IMR-90 (cell line): ENCODE measurements around the gene LGSN. TPM values are rescaled to one million over a fixed set of nuclear protein-coding genes. Genes with fewer than 3 reads are reported as not detected.

Source experiments
- ATAC-seq: fragments of 200-7000 bp; cut with Tn5 transposase; 2 replicates; pipeline ENCODE4 v1.9.1; 2020; ENCODE audit warnings: low read depth, mild to moderate bottlenecking, moderate library complexity
- BruUV-seq: library from RNA; stranded (reverse); fragments of 400-500 nt; replicated peaks from 2 replicates; lab custom pipeline; 2021; lab: Mats Ljungman, UMichigan
- CTCF ChIA-PET: fragments of 300-600 bp; formaldehyde crosslinking; extraction: SDS; loops from one replicate; lab custom pipeline; 2021; ENCODE audit warnings: antibody characterized with exemption; lab: Yijun Ruan, JAX
- POLR2A ChIA-PET: fragments of 300-600 bp; sonication (Branson Sonifier 250); formaldehyde crosslinking; loops from one replicate; lab custom pipeline; 2022; ENCODE audit warnings: antibody characterized with exemption; ENCODE audit not compliant: unreplicated experiment; lab: Charles Lee
- DNase-seq: peaks from one replicate; pipeline ENCODE4 v3.0.0; 2013
- H2AFZ ChIP-seq: replicated peaks from 2 replicates; pipeline ENCODE3; 2013; ENCODE audit warnings: low read length, mild to moderate bottlenecking; ENCODE audit not compliant: poor library complexity
- H2AK5ac ChIP-seq: 2 replicates; pipeline ENCODE4 v1.6.1; 2013; ENCODE audit warnings: low read depth, low read length, inconsistent platforms
- H2AK9ac ChIP-seq: replicated peaks from 2 replicates; pipeline ENCODE3; 2013; ENCODE audit warnings: mild to moderate bottlenecking, low read depth, low read length, moderate library complexity; ENCODE audit not compliant: poor library complexity
- H2BK120ac ChIP-seq: 2 replicates; pipeline ENCODE4 v1.6.1; 2013; ENCODE audit warnings: low read depth, low read length, inconsistent platforms
- H2BK15ac ChIP-seq: 3 replicates; pipeline ENCODE4 v1.6.1; 2013; ENCODE audit warnings: low read depth, low read length, inconsistent platforms
- H2BK20ac ChIP-seq: 2 replicates; pipeline ENCODE4 v1.6.1; 2013; ENCODE audit warnings: low read depth, mild to moderate bottlenecking, inconsistent platforms, low read length, moderate library complexity
- H2BK5ac ChIP-seq: 2 replicates; pipeline ENCODE4 v1.6.1; 2013; ENCODE audit warnings: mild to moderate bottlenecking, low read depth, low read length, inconsistent platforms; ENCODE audit not compliant: poor library complexity, severe bottlenecking
- H3K14ac ChIP-seq: replicated peaks from 2 replicates; pipeline ENCODE4 v1.6.1; 2013; ENCODE audit warnings: low read depth, low read length, inconsistent platforms
- H3K18ac ChIP-seq: 2 replicates; pipeline ENCODE4 v1.6.1; 2013; ENCODE audit warnings: low read depth, low read length, control low read depth
- H3K23ac ChIP-seq: 2 replicates; pipeline ENCODE4 v1.6.1; 2013; ENCODE audit warnings: low read depth, low read length, inconsistent platforms
- H3K27ac ChIP-seq: 2 replicates; pipeline ENCODE4 v1.5.1; 2013; ENCODE audit warnings: mild to moderate bottlenecking, control low read depth, low read length; ENCODE audit not compliant: insufficient read depth
- H3K27me3 ChIP-seq: 2 replicates; pipeline ENCODE4 v1.6.1; 2013; ENCODE audit warnings: low read length; ENCODE audit not compliant: control insufficient read depth, insufficient read depth
- H3K36me3 ChIP-seq: 2 replicates; pipeline ENCODE4 v1.6.1; 2013; ENCODE audit warnings: low read length, mixed read lengths; ENCODE audit not compliant: control insufficient read depth, insufficient read depth
- H3K4ac ChIP-seq: 2 replicates; pipeline ENCODE4 v1.6.1; 2013; ENCODE audit warnings: low read depth, low read length, inconsistent platforms
- H3K4me1 ChIP-seq: 2 replicates; pipeline ENCODE4 v1.6.1; 2013; ENCODE audit warnings: low read length, mixed read lengths; ENCODE audit not compliant: control insufficient read depth, insufficient read depth
- H3K4me2 ChIP-seq: 2 replicates; pipeline ENCODE4 v1.6.1; 2013; ENCODE audit warnings: low read depth, mild to moderate bottlenecking, control low read depth, low read length, moderate library complexity
- H3K4me3 ChIP-seq: 2 replicates; pipeline ENCODE4 v1.5.1; 2013; ENCODE audit warnings: low read depth, mild to moderate bottlenecking, control low read depth, low read length, moderate library complexity; ENCODE audit not compliant: insufficient read depth
- H3K56ac ChIP-seq: 2 replicates; pipeline ENCODE4 v1.6.1; 2013; ENCODE audit warnings: low read length, inconsistent platforms; ENCODE audit not compliant: insufficient read depth; ENCODE audit errors: extremely low read depth
- H3K79me1 ChIP-seq, 2 experiments: 2 replicates each; pipeline ENCODE4 v1.6.1; 2013; ENCODE audit warnings: low read length in 2 of 2, inconsistent platforms in 1 of 2, low read depth in 1 of 2
- H3K9ac ChIP-seq: 2 replicates; pipeline ENCODE4 v1.6.1; 2013; ENCODE audit warnings: low read depth, low read length, control low read depth
- H3K9me1 ChIP-seq: 2 replicates; pipeline ENCODE4 v1.6.1; 2013; ENCODE audit warnings: low read length, inconsistent platforms; ENCODE audit not compliant: insufficient read depth
- H3K9me3 ChIP-seq: 2 replicates; pipeline ENCODE4 v1.6.1; 2013; ENCODE audit warnings: low read length; ENCODE audit not compliant: control insufficient read depth, insufficient read depth
- H4K20me1 ChIP-seq: 2 replicates; pipeline ENCODE4 v1.6.1; 2013; ENCODE audit warnings: low read length, inconsistent platforms; ENCODE audit not compliant: insufficient read depth
- H4K5ac ChIP-seq: 2 replicates; pipeline ENCODE4 v1.6.1; 2013; ENCODE audit warnings: mild to moderate bottlenecking, low read depth, low read length, control low read depth
- H4K8ac ChIP-seq, 2 experiments: 2 replicates each; pipeline ENCODE4 v1.6.1; 2013; ENCODE audit warnings: low read depth in 2 of 2, low read length in 2 of 2, control low read depth in 1 of 2, inconsistent platforms in 1 of 2
- H4K91ac ChIP-seq: 2 replicates; pipeline ENCODE4 v1.6.1; 2013; ENCODE audit warnings: low read depth, low read length, inconsistent platforms; ENCODE audit not compliant: insufficient read depth
- BHLHE40 ChIP-seq: fragments of 150-350 bp; IDR thresholded peaks from 2 replicates; pipeline ENCODE4 v1.6.1; 2016; ENCODE audit warnings: mild to moderate bottlenecking, low read depth, low read length
- CHD1 ChIP-seq: IDR thresholded peaks from 2 replicates; pipeline ENCODE4 v1.6.1; 2012; ENCODE audit warnings: low read depth, low read length, improper control_type of control experiment
- FOS ChIP-seq: fragments of 150-350 bp; IDR thresholded peaks from 2 replicates; pipeline ENCODE4 v1.6.1; 2016; ENCODE audit warnings: low read depth, low read length
- MAFK ChIP-seq: IDR thresholded peaks from 2 replicates; pipeline ENCODE4 v1.6.1; 2012; ENCODE audit warnings: low read depth, low read length, improper control_type of control experiment
- MAZ ChIP-seq: IDR thresholded peaks from 2 replicates; pipeline ENCODE4 v1.6.1; 2012; ENCODE audit warnings: low read depth, mild to moderate bottlenecking, low read length, improper control_type of control experiment, moderate library complexity, borderline replicate concordance
- MXI1 ChIP-seq: IDR thresholded peaks from 2 replicates; pipeline ENCODE4 v1.6.1; 2012; ENCODE audit warnings: low read depth, mild to moderate bottlenecking, low read length, moderate library complexity, borderline replicate concordance
- POLR2A ChIP-seq: IDR thresholded peaks from 2 replicates; pipeline ENCODE4 v1.6.1; 2012; ENCODE audit warnings: mild to moderate bottlenecking, low read depth, low read length
- RCOR1 ChIP-seq: IDR thresholded peaks from 2 replicates; pipeline ENCODE4 v1.6.1; 2012; ENCODE audit warnings: mild to moderate bottlenecking, low read length, improper control_type of control experiment; ENCODE audit not compliant: insufficient replicate concordance
- RFX5 ChIP-seq: IDR thresholded peaks from 2 replicates; pipeline ENCODE4 v1.8.0; 2012; ENCODE audit warnings: low read depth, mild to moderate bottlenecking, low read length, moderate library complexity
- SMC3 ChIP-seq: fragments of 150-350 bp; IDR thresholded peaks from 2 replicates; pipeline ENCODE4 v1.6.1; 2016; ENCODE audit warnings: low read depth, mild to moderate bottlenecking, antibody characterized with exemption, low read length, moderate library complexity
- dilution Hi-C: fragments of 300-500 bp; cut with HindIII; formaldehyde crosslinking; loops from one replicate; pipeline ENCODE4 v1.14.3; 2018; ENCODE audit warnings: low sequenced_read_pairs; ENCODE audit not compliant: unreplicated experiment
- in situ Hi-C: fragments of 300-500 bp; cut with MboI; formaldehyde crosslinking; loops from 3 replicates; pipeline ENCODE4 v1.14.3; 2019; ENCODE audit warnings: low sequenced_read_pairs, inconsistent platforms, mixed read lengths
- intact Hi-C: fragments of 100-400 bp; cut with micrococcal nuclease; formaldehyde crosslinking; loops from 2 replicates; pipeline ENCODE4 v1.10.0; 2022
- polyA plus RNA-seq, 3 experiments: library from polyadenylated mRNA; depleted of rRNA; stranded (reverse); fragments of >200 nt; gene quantifications; 2 replicates each; pipeline ENCODE4 v1.2.3, GENCODE V29; 2012; ENCODE audit warnings: low replicate concordance in 1 of 3
- total RNA-seq: library from RNA; depleted of rRNA; stranded (reverse); fragments of >200 nt; gene quantifications from 2 replicates; pipeline ENCODE4 v1.2.3, GENCODE V29; 2012
- TF ChIP-seq, protein P1 (sequence below): fragments of 150-350 bp; IDR thresholded peaks from 2 replicates; pipeline ENCODE4 v1.6.1; 2017; ENCODE audit warnings: mild to moderate bottlenecking, antibody characterized with exemption, low read length, low read depth
- TF ChIP-seq, protein P2 (sequence below): fragments of 150-350 bp; IDR thresholded peaks from 2 replicates; pipeline ENCODE4 v1.6.1; 2016; ENCODE audit warnings: low read depth, mild to moderate bottlenecking, low read length, moderate library complexity, borderline replicate concordance
- TF ChIP-seq, protein P3 (sequence below): conservative IDR thresholded peaks from 2 replicates; pipeline ENCODE4 v1.5.1; 2012; ENCODE audit warnings: mild to moderate bottlenecking, low read depth, low read length, improper control_type of control experiment

The LGSN gene
- total and polyA plus RNA-seq, 2 of the 4 experiments (the other 2 are of a cell fraction): not detected

DNA sequence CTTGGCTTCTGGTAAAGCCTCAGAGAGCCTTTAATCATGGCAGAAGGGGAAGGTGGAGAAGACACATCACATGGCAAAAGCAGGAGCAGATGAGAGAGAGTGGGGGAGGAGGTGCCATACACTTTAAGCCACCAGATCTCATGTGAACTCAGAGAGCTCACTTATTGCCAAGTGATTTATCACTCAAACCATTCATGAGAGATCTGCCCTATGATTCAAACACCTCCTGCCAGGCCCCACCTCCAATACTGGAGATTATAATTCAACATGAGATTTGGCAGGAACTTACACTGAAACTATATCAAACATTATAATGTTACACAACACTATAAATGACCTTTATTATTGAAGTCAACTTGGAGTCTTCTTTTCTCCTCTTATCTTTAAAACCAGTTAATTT is 60.6 kb downstream of the LGSN start:
- H2AFZ ChIP-seq: no peak overlapping the region
- ChIA-PET POLR2A (no interaction called here), CTCF (no interaction called here)
- H2BK20ac ChIP-seq: no peak overlapping the region
- dilution Hi-C loops: no loop called here
- H3K9me3 ChIP-seq: no peaks in the 10 kb centered on the region
- BruUV-seq: no TSS peak
- no peak overlapping the region for H3K56ac ChIP-seq
- H3K9ac ChIP-seq: no peak overlapping the region
- no peaks in the 10 kb centered on the region for H3K9me1 ChIP-seq
- H4K20me1 ChIP-seq: no peaks in the 10 kb centered on the region
- no peak for TF ChIP-seq POLR2A
- no peak for TF ChIP-seq CHD1
- TF ChIP-seq FOS: no peak
- no peak for TF ChIP-seq BHLHE40
- TF ChIP-seq, protein P1, sequence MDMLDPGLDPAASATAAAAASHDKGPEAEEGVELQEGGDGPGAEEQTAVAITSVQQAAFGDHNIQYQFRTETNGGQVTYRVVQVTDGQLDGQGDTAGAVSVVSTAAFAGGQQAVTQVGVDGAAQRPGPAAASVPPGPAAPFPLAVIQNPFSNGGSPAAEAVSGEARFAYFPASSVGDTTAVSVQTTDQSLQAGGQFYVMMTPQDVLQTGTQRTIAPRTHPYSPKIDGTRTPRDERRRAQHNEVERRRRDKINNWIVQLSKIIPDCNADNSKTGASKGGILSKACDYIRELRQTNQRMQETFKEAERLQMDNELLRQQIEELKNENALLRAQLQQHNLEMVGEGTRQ: no peak
- no peak for TF ChIP-seq RCOR1
- no peak for TF ChIP-seq RFX5
- TF ChIP-seq, protein P2, sequence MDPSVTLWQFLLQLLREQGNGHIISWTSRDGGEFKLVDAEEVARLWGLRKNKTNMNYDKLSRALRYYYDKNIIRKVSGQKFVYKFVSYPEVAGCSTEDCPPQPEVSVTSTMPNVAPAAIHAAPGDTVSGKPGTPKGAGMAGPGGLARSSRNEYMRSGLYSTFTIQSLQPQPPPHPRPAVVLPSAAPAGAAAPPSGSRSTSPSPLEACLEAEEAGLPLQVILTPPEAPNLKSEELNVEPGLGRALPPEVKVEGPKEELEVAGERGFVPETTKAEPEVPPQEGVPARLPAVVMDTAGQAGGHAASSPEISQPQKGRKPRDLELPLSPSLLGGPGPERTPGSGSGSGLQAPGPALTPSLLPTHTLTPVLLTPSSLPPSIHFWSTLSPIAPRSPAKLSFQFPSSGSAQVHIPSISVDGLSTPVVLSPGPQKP: no peak
- no peak for TF ChIP-seq MXI1
- TF ChIP-seq MAFK: no peak
- TF ChIP-seq, protein P3, sequence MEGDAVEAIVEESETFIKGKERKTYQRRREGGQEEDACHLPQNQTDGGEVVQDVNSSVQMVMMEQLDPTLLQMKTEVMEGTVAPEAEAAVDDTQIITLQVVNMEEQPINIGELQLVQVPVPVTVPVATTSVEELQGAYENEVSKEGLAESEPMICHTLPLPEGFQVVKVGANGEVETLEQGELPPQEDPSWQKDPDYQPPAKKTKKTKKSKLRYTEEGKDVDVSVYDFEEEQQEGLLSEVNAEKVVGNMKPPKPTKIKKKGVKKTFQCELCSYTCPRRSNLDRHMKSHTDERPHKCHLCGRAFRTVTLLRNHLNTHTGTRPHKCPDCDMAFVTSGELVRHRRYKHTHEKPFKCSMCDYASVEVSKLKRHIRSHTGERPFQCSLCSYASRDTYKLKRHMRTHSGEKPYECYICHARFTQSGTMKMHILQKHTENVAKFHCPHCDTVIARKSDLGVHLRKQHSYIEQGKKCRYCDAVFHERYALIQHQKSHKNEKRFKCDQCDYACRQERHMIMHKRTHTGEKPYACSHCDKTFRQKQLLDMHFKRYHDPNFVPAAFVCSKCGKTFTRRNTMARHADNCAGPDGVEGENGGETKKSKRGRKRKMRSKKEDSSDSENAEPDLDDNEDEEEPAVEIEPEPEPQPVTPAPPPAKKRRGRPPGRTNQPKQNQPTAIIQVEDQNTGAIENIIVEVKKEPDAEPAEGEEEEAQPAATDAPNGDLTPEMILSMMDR: no peak
- TF ChIP-seq MAZ: no peak
- no peak for TF ChIP-seq SMC3
- no peak overlapping the region for H2BK120ac ChIP-seq
- no peaks in the 10 kb centered on the region for H3K36me3 ChIP-seq
- H3K4ac ChIP-seq: no peak overlapping the region
- H3K79me1 ChIP-seq: no peaks in the 10 kb centered on the region
- H3K23ac ChIP-seq: no peak overlapping the region
- no peak overlapping the region for H3K4me3 ChIP-seq
- in situ Hi-C loops: no loop called here
- no peak for DNase-seq
- no peak overlapping the region for H3K14ac ChIP-seq
- H2BK15ac ChIP-seq: no peak overlapping the region
- H3K4me2 ChIP-seq: no peak overlapping the region
- H3K27me3 ChIP-seq: no peaks in the 10 kb centered on the region
- H4K5ac ChIP-seq: no peak overlapping the region
- ATAC-seq: no peak
- H2AK5ac ChIP-seq: no peak overlapping the region
- no peak overlapping the region for H3K27ac ChIP-seq
- no peak overlapping the region for H3K18ac ChIP-seq
- H2BK5ac ChIP-seq: no peak overlapping the region
- H4K8ac ChIP-seq: no peak overlapping the region
- no peak overlapping the region for H4K91ac ChIP-seq
- intact Hi-C loops: no loop called here
- no peaks in the 10 kb centered on the region for H3K4me1 ChIP-seq
- no peak overlapping the region for H2AK9ac ChIP-seq
